CD4-positive, alpha-beta T cell treated with Interleukin-6 at 100 ng/mL for 8 hours (primary cell): ENCODE measurements around the gene ALDH3B2.
"Not testable (repeated sequence)": the region's sequence is repeated elsewhere in the genome, so short reads cannot be mapped to it uniquely, and the experiment has no call there.

Experiments
- DNase-seq: peaks from one replicate; pipeline ENCODE4 v3.0.0-alpha.2; 2020; ENCODE audit warnings: mixed read lengths, low spot score

The ALDH3B2 gene

DNA sequence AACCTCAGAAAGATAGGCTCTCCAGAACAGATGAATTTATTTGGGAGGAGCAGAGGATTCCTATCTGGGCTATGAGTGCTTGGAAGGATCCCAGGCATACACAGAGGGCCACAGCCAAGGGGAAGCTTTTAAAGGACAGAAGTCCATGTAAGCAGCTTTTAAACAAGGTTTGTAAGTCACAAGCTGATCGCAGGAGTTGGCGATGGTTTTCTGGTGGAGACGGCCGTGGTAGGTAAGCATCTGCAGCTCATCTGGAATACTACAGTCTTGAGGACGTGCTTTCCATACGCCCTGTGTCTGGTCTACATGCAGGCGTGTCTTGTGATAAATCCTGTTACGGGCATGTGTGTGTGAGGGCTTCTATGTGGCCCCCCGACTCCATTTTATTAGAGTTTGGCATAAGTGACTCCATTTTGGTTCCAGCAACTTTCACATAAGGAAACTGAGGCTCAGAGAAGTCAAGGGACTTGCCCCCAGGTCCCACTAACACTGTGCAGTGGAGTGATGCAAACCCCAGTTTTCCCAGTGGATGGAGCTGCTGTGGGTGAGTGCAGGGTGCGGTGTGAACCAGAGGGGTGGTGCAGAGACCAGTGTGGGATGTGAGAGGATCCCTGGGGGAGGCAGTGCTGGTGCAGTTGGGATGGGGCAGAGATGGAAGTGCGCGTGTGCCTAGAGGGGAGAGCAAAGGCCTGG, 12.1 kb downstream of the ALDH3B2 start:
- no peak for DNase-seq

DNA sequence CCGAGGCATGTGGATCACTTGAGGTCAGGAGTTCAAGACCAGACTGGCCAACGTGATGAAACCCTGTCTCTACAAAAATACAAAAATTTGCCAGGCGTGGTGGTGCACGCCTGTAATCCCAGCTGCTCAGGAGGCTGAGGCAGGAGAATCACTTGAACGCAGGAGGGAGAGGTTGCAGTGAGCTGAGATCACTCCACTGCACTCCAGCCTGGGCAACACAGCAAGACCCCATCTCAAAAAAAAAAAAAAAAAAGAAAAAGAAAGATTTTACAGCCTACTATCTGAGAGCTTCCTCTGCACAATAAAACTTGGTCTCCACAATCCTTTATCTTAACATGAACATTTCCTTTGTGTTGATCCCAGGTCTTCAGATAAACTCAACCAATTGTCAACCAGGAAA, 13.7 kb downstream of the ALDH3B2 start:
- not testable (repeated sequence) for DNase-seq

DNA sequence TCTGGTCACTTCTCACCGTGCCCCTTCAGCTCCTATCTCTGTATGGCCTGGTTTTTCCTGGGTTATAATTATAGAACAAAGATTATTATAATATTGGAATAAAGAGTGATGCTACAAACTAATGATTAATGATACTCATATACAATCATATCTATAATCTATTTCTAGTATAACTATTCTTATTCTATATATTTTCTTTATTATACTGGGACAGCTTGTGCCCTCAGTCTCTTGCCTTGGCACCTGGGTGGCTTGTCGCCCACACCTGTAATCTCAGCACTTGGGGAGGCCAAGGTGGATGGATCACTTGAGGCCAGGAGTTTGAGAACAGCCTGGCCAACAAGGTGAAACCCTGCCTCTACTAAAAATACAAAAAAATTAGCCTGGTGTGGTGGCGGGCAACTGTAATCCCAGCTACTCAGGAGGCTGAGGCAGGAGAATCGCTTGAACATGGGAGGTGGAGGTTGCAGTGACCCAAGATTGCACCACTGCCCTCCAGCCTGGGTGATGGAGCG, 14.7 kb downstream of the ALDH3B2 start:
- DNase-seq: not testable (repeated sequence)

DNA sequence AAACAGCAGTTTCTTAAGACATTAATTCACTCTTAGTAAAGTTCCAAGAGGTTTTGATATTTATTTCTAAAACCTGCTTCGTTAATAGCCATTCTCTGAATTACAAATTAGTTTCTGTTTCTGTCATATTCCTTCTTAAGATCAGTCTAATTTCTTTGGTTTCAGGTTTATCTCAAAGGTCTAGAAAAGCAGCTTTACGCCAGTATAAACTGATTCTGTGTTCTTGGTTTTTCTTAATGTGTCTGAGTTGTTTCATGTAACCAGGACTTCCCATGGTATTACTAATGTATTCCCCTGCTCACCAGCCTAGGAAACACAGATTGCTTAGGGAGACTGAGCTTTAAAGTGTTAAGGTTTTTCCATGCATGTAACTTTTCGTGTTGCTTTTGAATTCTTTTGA, 17.1 kb downstream of the ALDH3B2 start:
- no peak for DNase-seq

DNA sequence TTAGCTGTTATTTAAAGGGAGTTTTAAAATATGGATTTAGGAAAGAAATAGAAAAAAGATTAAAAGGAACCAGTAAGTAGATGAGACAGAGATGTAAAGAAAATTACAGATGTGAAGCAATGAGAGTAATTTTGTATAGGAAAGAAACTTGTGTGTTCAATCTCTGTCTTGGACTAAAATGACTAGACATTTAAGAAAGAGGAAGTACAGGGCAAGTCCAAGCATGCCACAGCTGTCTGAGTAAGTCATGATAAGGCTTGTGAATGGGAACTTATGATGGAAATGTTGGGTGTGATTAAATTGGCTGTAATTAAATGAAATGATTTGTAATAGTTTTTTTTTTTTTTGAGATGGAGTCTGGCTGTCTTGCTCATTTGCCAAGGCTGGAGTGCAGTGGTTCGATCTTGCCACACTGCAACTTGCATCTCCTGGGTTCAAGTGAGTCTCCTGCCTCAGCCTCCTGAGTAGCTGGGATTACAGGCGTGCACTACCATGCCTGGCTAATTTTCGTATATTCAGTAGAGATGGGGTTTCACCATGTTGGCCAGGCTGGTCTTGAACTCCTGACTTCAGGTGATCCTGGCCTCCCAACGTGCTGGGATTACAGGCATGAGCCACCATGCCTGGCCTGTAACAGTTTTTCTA, 18.0 kb downstream of the ALDH3B2 start:
- no peak for DNase-seq

DNA sequence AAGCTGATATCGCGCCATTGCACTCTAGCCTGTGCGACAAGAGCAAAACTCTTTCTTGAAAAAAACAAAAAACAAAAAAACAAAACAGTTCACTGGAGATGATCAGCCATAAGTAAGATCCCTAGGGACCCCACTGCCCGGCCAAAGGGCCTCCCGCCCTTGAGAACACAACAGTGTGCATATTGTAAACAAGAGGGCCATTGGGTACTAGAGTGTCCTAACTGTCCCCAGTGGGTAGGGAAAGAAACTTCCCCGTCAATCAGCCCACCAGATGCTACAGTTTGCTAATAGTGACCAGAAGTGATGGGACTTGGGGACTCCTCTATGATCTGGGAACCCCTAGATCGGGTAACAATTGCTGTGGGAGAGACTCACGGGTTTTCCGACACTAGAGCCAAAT, 20.2 kb downstream of the ALDH3B2 start:
- DNase-seq: no peak

DNA sequence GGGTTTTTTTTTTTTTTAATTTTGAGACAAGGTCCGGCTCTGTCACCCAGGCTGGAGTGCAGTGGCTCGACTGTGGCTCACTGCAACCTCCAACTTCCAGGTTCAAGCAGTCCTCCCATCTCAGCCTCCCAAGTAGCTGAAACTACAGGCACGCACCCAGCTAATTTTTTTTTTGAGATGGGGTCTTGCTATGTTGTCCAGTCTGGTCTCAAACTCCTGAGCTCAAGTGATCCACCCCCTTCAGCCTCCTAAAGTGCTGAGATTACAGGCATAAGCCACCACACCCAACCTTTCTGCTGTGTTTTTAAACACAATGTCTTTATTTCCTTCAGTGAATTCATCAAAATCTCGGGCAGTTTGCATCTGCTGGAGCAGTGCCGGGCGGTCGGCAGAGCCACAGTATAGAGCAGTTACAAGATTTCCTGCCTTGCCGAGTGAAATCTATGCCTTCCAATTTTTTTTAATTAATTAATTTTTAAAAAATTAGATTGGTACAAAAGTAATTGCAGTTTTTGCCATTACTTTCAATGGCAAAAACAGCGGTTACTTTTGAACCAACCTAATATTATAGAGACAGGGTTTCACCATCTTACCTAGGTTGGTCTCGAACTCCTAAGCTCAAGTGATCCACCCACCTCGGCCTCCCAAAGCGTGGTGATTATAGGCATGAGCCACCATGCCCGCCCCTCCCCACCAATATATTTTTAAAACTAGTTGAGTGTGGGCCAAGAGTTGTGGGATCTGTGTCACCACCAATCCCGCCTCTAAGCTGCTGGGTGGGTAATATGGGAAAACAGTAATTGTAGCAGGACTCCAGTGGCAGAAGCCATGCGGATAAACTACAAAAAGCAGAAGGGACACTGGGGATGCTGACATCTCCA, 21.2 kb downstream of the ALDH3B2 start:
- no peak for DNase-seq

DNA sequence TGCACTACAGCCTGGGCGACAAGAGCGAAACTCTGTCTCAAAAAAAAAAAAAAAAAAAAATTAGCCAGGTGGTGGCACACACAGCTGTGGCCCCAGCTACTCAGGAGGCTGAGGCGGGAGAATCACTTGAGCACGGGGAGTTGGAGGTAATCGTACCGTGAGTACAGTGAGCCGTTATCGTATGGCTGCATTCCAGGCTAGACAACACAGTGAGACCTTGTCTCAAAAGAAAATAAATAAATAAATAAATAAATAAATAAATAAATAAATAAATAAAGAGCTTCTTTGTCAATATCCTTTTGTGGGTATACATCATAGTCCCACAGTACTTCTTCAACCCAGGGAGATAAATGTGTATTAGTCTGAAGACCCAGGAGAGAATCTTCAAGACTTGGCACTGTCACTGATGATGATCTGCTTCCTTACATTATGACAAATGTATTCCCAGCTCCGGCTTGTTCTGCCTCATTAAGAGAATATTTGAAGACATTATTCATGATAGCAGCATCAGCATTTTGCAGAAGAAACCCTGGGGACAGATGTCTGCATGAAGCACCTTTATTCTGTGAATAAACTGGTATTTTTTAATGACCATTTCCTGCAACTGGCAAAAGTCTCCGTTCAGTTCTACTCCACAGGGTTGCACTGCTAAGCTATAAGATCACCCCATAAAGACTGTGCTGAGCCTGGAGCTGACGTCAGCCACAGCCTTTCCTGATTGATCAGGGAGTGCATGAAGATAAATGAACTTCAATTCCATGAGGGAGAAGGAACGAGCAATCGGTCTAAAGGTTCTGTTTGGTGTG, 22.2 kb downstream of the ALDH3B2 start:
- no peak for DNase-seq

DNA sequence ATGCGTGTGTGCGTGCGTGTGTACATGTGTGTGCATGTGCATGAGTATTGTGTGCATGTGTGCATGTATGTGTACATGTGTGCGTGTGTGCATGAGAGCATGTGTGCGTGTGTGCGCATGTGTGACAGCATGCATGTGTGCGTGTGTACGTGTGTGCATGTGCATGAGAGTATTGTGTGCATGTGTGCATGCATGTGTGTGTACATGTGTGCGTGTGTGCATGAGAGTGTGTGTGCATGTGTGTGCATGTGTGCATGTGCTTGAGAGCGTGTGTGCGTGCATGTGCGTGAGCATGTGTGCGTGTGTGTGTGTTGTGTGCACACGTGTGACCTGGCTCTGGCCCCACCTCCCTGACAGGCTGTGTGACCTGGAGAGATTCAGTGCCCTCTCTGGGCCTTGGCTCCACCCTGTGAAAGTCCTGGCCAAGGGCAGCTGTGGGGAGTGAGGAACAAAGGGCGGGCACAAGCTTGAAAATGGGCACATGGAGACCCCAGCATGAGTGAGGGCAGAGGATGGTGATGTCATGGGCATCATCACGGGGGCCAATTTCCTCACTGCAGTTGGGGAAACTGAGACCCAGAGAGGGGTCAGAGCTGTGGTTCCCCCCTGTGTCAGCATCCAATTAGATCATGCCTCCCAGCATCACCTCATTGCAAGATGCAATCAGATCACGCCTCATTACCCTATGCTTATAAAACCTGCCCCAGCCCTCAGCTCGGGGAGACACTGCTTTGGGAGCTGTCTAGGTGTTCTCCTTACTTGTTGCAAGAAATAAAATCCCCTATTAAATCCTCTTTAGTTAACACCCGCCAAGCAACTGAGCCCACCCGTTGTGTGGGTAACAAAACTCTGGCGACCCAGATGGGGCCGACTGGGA, 24.6 kb downstream of the ALDH3B2 start:
- DNase-seq: no peak

DNA sequence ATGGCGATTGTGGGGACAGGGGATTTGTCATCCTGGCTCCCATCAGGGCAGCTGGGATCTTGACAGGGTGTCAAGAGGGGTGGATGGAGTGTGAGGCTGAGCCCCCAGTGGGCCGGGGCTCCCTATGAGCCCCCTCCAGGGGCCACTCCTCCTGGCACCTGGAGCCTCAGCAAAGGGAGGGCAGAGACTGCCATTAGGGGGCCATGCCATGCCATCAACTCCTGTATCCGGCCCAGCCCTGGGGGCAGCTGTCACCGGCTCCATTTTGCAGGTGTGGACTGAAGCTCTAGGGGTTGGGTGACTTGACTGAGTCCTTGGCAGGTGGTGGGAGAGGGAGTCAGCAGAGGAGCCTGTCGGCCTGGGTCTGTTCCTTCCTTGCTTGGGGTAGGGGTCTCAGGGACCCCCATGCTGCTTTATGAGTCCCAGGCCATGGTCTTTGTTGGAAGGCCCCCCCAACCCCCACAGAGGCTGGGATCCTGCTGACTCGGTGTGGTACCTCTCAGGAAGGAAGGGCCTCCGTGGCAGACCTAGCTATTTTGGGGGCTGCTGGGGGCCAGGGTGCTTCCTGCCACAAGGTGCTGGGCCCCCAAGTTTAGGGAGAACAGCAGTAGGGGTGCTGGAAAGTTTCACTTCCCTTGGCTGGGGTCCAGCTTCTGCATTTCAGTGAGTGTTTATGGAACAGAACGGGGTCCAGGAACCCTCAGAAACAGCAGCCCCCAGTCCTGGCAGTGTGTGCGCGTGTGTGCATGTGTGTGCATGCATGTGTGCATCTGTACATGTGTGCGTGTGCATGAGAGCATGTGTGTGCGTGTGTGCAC, 25.4 kb downstream of the ALDH3B2 start:
- no peak for DNase-seq

DNA sequence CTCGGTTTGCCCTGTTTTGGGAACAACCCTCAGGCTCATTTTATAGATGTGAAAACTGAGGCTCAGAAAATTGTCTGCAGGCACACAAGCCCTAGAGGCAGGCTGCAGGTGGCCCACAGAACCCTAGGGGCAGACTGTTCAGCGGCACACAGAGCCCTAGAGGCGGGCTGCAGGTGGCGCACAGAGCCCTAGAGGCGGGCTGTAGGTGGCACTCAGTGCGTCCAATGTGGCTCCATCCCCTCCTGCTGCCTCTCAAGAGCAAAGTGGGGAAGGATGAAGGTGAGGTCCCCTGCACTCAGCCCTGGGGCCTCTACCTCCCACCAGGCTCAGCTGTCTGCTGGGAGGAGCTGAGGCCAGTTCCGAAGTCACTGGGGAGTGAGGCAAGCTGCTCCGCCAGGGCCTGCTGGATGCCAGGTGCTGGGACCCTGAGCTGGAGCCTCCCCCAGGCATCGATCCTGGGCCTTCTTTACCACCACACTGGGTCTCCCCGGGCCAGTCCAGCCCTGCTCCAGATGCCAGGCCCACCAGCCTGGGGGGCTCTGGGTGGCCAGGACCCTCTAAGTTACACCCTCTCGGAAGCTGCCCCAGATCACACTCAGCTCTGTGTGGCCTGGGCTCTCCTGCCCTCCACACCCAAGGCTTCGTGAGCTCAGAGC, 26.2 kb downstream of the ALDH3B2 start:
- peak; percentile 52 for DNase-seq

DNA sequence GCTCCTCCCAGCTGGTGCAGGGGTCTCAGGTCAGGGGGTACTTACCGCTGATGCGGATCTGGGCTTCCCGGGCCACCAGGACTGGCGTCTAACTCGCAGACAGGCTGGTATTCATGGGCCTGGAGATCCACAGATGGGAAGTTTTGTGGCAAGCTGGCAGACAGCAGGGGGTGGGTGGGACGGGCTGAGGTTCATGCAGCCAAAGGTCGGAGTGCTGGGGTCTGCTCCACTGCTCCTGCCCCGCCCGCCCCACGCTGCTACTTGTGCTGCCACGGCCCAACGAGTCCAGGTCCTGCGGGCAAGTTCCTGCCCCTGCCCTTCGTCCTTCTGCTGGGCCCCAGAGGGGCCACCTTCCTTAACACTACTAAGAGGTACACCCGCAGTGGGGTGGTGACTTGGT, 27.0 kb downstream of the ALDH3B2 start:
- no peak for DNase-seq

DNA sequence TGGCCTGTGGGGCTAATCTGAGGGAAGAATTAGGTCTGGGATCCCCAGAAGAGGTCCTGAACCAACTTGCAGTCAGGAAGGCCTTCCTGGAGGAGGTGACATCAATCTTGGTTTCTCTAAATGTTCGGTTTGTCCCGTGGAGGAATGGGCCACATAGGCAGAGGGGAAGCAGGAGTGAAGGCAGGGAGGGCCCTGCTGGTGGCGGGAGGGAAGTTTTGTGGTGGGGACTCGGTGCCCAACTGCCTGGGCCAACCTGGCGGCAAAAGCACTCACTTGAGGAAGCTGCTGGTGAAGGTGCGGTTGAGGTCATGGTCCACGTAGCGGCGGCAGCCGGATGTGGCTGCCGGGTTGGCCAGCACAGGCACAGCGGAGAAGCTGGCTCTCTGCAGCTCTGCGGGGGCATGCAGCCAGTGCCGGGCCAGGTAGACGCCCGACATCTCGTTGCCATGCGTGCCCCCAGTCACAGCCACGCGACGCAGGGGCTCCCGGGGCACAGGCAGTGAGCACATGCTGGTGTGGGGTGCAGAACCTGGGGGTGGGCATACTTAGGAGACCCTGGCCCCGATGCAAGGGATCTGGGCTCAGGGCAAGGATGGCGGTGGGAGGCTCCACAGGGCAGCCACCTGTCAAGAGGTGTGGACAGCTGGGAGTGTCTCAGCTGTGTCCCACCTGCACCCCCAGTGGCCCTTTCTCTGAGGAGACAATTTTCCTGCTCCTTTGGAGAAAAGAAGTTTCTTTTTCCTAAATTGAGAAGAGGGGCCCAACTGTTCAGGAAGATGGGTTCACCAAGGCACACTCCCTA, 27.7 kb downstream of the ALDH3B2 start:
- peak; percentile 30 for DNase-seq

DNA sequence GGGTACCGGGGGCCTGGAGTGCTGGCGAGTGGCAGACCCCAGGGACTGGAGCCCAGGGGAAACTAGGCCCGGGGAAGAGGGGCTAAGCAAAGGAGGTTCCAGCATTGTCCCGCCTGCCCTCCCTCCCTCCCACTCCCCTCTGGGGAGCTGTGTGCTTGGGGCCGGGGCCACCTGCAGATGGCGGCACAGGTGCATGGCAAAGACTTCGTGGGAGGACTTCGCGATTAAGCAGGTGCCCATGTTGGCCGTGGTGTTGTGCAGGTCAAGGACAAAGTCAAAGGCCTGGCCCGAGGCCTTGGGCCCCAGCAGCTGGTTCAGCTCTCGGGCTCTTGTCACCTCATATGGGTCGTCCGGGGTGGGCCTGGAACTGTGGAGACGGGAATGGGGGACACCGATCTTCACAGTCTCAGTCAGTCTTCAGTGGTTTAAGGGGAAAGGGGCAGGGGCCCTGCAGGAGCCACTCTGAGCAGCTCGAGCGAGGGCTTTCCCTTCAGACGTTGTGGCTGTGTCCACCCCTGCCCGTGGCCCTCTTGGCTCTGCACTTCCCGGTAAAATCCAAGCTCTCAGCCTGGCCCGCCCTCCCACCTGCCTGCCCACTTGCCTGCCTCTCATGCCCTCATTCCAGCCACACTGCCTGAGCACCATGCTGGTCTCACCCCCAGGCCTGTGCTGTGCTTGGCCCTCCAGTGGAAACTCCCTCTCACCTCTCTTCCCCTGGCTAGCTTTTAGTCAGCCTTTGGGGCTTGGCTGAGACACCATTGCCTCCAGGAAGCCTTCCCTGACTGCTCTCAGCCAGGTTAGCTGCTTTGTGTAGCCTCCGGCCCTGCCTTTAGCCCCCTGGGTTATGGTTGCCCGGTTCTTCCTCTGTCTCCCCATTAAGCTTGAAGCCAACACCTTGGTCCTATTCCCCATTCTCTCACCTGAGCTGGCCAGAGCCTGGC, 28.6 kb downstream of the ALDH3B2 start:
- no peak for DNase-seq

DNA sequence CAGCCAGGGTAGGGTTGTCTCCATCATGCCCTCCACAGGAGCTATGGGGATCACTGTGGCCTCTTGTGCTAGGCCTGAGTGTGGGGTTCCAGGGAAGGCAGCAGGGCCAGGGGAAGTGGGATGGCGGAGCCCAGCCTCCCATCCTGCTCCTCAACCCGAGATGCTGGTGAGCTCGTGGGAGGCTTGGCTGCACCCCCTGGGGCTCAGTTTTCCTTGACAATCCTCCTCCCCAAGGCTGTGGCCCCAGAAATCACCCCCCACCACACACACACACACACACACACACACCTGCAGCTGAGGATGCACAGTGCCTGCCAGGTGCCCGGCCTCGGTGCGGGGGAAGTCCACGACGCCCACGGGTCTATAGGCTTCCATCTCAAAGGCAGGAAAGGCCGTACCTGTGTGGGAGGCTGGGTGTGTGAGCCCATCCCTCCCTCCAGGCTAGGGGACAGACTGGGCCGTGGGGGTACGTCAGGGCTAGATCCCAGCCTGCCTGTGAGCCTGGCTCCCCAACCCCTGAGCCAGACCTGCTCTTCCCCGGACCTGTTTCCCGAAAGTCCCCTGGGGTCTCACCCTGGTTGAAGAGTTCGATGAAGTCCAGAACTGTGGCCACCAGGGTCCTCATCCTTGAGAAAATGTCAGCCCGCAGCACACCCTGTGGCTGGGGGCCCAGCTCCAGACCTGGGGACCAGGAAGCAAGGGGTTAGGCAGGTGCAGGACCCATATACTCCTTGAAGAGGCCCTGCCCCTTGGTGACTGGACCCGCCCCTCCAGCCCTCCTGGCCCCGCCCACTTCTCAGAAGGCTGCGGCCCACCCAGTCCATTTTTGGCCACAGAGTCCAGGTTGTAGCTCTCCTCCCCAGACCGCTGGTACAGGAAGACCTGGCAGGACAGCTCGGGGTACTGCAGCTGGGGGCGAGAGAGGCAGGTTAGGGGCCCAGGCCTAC, 29.7 kb downstream of the ALDH3B2 start:
- DNase-seq: no peak

DNA sequence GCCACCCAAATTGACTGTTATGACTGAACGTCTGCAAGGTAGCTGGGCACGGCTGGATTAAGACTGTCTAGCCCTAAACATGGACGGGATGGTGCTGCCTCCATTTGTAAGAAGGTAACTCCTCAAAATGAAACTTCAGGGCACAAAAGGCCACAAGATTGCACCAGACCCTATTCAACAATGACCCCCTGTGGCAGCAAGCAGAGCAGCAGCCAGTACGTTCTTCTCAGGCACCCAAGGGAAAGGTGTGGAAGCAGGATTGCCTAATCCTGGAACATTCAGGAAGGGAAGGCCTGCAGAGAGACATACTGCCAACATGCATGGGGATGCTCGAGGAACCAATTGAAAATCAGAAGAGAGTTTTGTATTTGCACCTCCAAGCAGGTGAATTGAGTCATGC, 30.4 kb downstream of the ALDH3B2 start:
- DNase-seq: no peak
